DND-41 (cell line): ENCODE results near the gene EXOSC7.
A peak's percentile ranks its signal among the peaks of the same experiment; 100 is the strongest.
"Not testable (repeated sequence)": the region's sequence is repeated elsewhere in the genome, so short reads cannot be mapped to it uniquely, and the experiment has no call there.

ENCODE experiments used
- ATAC-seq: fragments of 200-7000 bp; cut with Tn5 transposase; 3 replicates; pipeline ENCODE4 v1.9.1; 2021; ENCODE audit warnings: low read depth; ENCODE audit not compliant: insufficient read depth
- DNase-seq: peaks from one replicate; pipeline ENCODE4 v3.0.0-alpha.2; 2020
- H2AFZ ChIP-seq: 2 replicates; pipeline ENCODE4 v1.6.0; 2012; ENCODE audit warnings: low read depth, low read length
- H3K27ac ChIP-seq: 2 replicates; pipeline ENCODE4 v1.5.1; 2012; ENCODE audit warnings: low read length, inconsistent platforms
- H3K27me3 ChIP-seq: fragments of 200-600 bp; sonication (generic); 2 replicates; pipeline ENCODE4 v1.6.0; 2012; ENCODE audit warnings: low read length, mild to moderate bottlenecking, inconsistent platforms; ENCODE audit not compliant: insufficient read depth, poor library complexity
- H3K36me3 ChIP-seq: 2 replicates; pipeline ENCODE4 v1.5.1; 2012; ENCODE audit warnings: low read length, inconsistent platforms; ENCODE audit not compliant: insufficient read depth
- H3K4me1 ChIP-seq: 2 replicates; pipeline ENCODE4 v1.5.1; 2012; ENCODE audit warnings: mild to moderate bottlenecking, low read length; ENCODE audit not compliant: insufficient read depth
- H3K4me2 ChIP-seq: 2 replicates; pipeline ENCODE4 v1.6.0; 2012; ENCODE audit warnings: mild to moderate bottlenecking, moderate library complexity, low read length, inconsistent platforms; ENCODE audit not compliant: insufficient read depth
- H3K4me3 ChIP-seq, 2 experiments: fragments of 200-600 bp in 1 of 2; shearing (Covaris generic) in 1 of 2; 2 replicates each; pipeline ENCODE4 v1.5.1; 2012 to 2016; ENCODE audit warnings: inconsistent platforms in 2 of 2, low read length in 2 of 2, mild to moderate bottlenecking in 2 of 2, low read depth in 1 of 2, moderate library complexity in 1 of 2
- H3K79me2 ChIP-seq: 2 replicates; pipeline ENCODE4 v1.6.0; 2012; ENCODE audit warnings: low read length, inconsistent platforms; ENCODE audit not compliant: insufficient read depth
- H3K9ac ChIP-seq: 2 replicates; pipeline ENCODE4 v1.6.0; 2012; ENCODE audit warnings: low read depth, mild to moderate bottlenecking, inconsistent platforms, low read length, moderate library complexity
- H3K9me3 ChIP-seq: 2 replicates; pipeline ENCODE4 v1.5.1; 2012; ENCODE audit warnings: low read length, moderate library complexity, mild to moderate bottlenecking, inconsistent platforms; ENCODE audit not compliant: insufficient read depth, severe bottlenecking
- H4K20me1 ChIP-seq: 2 replicates; pipeline ENCODE4 v1.6.0; 2012; ENCODE audit warnings: low read length; ENCODE audit not compliant: insufficient read depth
- EZH2 ChIP-seq: IDR thresholded peaks from 3 replicates; pipeline ENCODE4 v1.6.1; 2012; ENCODE audit warnings: borderline replicate concordance, low read depth, mild to moderate bottlenecking, moderate library complexity, low read length, inconsistent platforms; ENCODE audit not compliant: severe bottlenecking
- TF ChIP-seq, protein P1 (sequence below): IDR thresholded peaks from 2 replicates; pipeline ENCODE4 v1.5.1; 2012; ENCODE audit warnings: borderline replicate concordance, low read length, moderate library complexity, mild to moderate bottlenecking; ENCODE audit not compliant: poor library complexity, severe bottlenecking; ENCODE audit errors: extremely low read depth

The EXOSC7 gene

DNA sequence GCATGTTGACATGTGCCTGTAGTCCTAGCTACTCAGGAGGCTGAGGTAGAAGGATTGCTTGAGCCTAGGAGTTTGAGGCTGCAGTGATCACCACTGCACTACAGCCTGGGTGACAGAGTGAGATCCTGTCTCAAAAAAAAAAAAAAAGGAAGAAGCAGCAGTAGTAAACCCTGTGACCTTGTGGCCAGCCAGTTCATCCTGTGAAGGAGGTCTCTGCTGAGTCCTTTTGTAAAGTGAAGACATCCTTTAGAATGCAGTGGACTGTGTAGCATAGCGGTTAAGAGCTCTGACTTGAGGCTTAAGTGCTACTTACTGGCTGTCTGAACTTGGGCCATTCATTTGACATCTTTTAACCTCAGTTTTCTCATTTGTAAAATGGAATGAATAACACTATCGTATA, 8.3 kb downstream of the EXOSC7 start:
- Histone ChIP-seq H3K4me3 (no peak overlapping the region), H3K36me3 (no peaks in the 10 kb centered on the region), H2AFZ (no peak overlapping the region), H3K9ac (no peak overlapping the region), H3K4me2 (no peak overlapping the region), H4K20me1 (peaks cover 26% of the 10 kb centered on the region; the same call in 1 of the 2 replicates), H3K79me2 (peaks cover 65% of the 10 kb centered on the region), H3K9me3 (no peaks in the 10 kb centered on the region), H3K4me1 (peaks cover 12% of the 10 kb centered on the region), H3K27ac (no peak overlapping the region), H3K27me3 (no peaks in the 10 kb centered on the region)
- ATAC-seq (no peak), DNase-seq (no peak)
- TF ChIP-seq, protein P1, sequence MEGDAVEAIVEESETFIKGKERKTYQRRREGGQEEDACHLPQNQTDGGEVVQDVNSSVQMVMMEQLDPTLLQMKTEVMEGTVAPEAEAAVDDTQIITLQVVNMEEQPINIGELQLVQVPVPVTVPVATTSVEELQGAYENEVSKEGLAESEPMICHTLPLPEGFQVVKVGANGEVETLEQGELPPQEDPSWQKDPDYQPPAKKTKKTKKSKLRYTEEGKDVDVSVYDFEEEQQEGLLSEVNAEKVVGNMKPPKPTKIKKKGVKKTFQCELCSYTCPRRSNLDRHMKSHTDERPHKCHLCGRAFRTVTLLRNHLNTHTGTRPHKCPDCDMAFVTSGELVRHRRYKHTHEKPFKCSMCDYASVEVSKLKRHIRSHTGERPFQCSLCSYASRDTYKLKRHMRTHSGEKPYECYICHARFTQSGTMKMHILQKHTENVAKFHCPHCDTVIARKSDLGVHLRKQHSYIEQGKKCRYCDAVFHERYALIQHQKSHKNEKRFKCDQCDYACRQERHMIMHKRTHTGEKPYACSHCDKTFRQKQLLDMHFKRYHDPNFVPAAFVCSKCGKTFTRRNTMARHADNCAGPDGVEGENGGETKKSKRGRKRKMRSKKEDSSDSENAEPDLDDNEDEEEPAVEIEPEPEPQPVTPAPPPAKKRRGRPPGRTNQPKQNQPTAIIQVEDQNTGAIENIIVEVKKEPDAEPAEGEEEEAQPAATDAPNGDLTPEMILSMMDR: no peak

- Histone ChIP-seq H3K79me2 (peaks cover 45% of the 10 kb centered on the region), H3K36me3 (peaks cover 19% of the 10 kb centered on the region), H4K20me1 (peaks cover 20% of the 10 kb centered on the region; the same call in 1 of the 2 replicates)
- H3K9me3 ChIP-seq, H3K9ac ChIP-seq, H3K4me3 ChIP-seq, H3K4me1 ChIP-seq, DNase-seq, H3K27me3 ChIP-seq, H3K27ac ChIP-seq, H2AFZ ChIP-seq, ATAC-seq, H3K4me2 ChIP-seq: not testable (repeated sequence)
These were observed 10.3 kb downstream of the EXOSC7 start for GRCh38 chr3:44986330-44986729.

GRCh38 chr3:44987332-44987731, 11.3 kb downstream of the EXOSC7 start:
- no peaks in the 10 kb centered on the region for H3K27me3 ChIP-seq
- DNase-seq: no peak
- H3K79me2 ChIP-seq: peaks cover 35% of the 10 kb centered on the region
- H3K36me3 ChIP-seq: peaks cover 28% of the 10 kb centered on the region
- H3K4me2 ChIP-seq: no peak overlapping the region
- no peaks in the 10 kb centered on the region for H3K9me3 ChIP-seq
- ATAC-seq: no peak
- TF ChIP-seq EZH2: no peak
- TF ChIP-seq, protein P1: no peak
- no peak overlapping the region for H3K27ac ChIP-seq
- no peak overlapping the region for H2AFZ ChIP-seq
- H3K4me3 ChIP-seq: no peak overlapping the region
- peaks cover 11% of the 10 kb centered on the region; the same call in 1 of the 2 replicates for H4K20me1 ChIP-seq
- no peak overlapping the region for H3K9ac ChIP-seq
- no peaks in the 10 kb centered on the region for H3K4me1 ChIP-seq

- Histone ChIP-seq H3K4me3 (no peak overlapping the region), H3K27ac (no peak overlapping the region), H3K9ac (no peak overlapping the region), H3K4me1 (no peaks in the 10 kb centered on the region), H3K4me2 (no peak overlapping the region), H4K20me1 (peaks cover 4% of the 10 kb centered on the region; the same call in 1 of the 2 replicates), H3K9me3 (no peaks in the 10 kb centered on the region), H3K79me2 (peaks cover 27% of the 10 kb centered on the region), H3K27me3 (no peaks in the 10 kb centered on the region), H3K36me3 (peaks cover 31% of the 10 kb centered on the region), H2AFZ (no peak overlapping the region)
- no peak for DNase-seq
- ATAC-seq: peak; percentile 35; the same call in 1 of the 3 replicates
- no peak for TF ChIP-seq EZH2
- TF ChIP-seq, protein P1: peak; percentile 54
These were observed 12.0 kb downstream of the EXOSC7 start for GRCh38 chr3:44988073-44988472.
